ENCODE measurements around the gene GNL3.

DNA sequence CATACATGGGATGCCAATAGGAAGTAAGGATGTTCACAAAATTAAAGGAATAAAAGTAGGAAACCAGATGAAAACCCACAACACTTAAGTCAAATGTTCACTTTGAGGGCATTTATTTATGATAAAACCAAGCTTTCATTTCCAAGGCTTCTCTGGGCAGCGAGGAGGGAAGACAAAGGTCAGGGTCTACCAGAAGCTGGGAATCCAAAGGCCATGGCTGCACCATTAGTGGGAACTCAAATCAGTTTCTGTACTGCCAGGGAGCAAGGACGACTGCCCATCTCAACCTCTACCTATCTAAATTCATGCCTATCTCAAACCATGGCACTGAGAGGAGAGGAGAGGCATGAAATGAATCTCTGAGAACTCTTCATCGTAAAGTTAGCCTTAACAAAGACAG is 22.7 kb upstream of the GNL3 start:
- TF ChIP-seq, protein P1, sequence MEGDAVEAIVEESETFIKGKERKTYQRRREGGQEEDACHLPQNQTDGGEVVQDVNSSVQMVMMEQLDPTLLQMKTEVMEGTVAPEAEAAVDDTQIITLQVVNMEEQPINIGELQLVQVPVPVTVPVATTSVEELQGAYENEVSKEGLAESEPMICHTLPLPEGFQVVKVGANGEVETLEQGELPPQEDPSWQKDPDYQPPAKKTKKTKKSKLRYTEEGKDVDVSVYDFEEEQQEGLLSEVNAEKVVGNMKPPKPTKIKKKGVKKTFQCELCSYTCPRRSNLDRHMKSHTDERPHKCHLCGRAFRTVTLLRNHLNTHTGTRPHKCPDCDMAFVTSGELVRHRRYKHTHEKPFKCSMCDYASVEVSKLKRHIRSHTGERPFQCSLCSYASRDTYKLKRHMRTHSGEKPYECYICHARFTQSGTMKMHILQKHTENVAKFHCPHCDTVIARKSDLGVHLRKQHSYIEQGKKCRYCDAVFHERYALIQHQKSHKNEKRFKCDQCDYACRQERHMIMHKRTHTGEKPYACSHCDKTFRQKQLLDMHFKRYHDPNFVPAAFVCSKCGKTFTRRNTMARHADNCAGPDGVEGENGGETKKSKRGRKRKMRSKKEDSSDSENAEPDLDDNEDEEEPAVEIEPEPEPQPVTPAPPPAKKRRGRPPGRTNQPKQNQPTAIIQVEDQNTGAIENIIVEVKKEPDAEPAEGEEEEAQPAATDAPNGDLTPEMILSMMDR (IDR thresholded peaks at IDR 0.05; ENCODE audit: low read depth, low read length) = no peak
- no peak for TF ChIP-seq POLR2A (IDR thresholded peaks at IDR 0.05; ENCODE audit: extremely low read depth, insufficient read length)
- TF ChIP-seq, protein P2, sequence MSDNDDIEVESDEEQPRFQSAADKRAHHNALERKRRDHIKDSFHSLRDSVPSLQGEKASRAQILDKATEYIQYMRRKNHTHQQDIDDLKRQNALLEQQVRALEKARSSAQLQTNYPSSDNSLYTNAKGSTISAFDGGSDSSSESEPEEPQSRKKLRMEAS (IDR thresholded peaks at IDR 0.05; ENCODE audit: low read depth, low read length) = no peak

Measured in NB4 (cell line).